Keratinocyte (primary cell): ENCODE data around the gene ADM. TPM values are rescaled to one million over a fixed set of nuclear protein-coding genes. Genes with fewer than 3 reads are reported as not detected.

Experiments used
- DNase-seq: peaks from one replicate; pipeline ENCODE4 v3.0.0-alpha.2; 2011; ENCODE audit warnings: low read depth, missing footprints, low spot score
- FAIRE-seq: peaks from 2 replicates; lab custom pipeline; 2011; peaks lifted over from hg19 to GRCh38; lab: Jason Lieb, UNC
- H2AFZ ChIP-seq: 2 replicates; pipeline ENCODE4 v1.6.0; 2012; ENCODE audit warnings: low read length, control low read depth, inconsistent platforms; ENCODE audit not compliant: control insufficient read depth
- H3K27ac ChIP-seq: 2 replicates; pipeline ENCODE4 v1.5.1; 2011; ENCODE audit warnings: low read length; ENCODE audit not compliant: control insufficient read depth, insufficient read depth
- H3K27me3 ChIP-seq: 3 replicates; pipeline ENCODE4 v1.6.0; 2011; ENCODE audit warnings: low read length; ENCODE audit not compliant: control insufficient read depth, insufficient read depth; ENCODE audit errors: extremely low read depth
- H3K36me3 ChIP-seq, 2 experiments: 2 replicates in 1 of 2; 3 replicates in 1 of 2; pipeline ENCODE4 v1.5.1; 2011; ENCODE audit warnings: low read length in 2 of 2, mild to moderate bottlenecking in 1 of 2; ENCODE audit not compliant: control insufficient read depth in 2 of 2, insufficient read depth in 2 of 2; ENCODE audit errors: extremely low read depth in 1 of 2
- H3K4me1 ChIP-seq: 3 replicates; pipeline ENCODE4 v1.5.1; 2011; ENCODE audit warnings: low read length; ENCODE audit not compliant: control insufficient read depth, insufficient read depth; ENCODE audit errors: extremely low read depth
- H3K4me2 ChIP-seq: 3 replicates; pipeline ENCODE4 v1.6.0; 2011; ENCODE audit warnings: low read depth, low read length; ENCODE audit not compliant: control insufficient read depth, insufficient read depth; ENCODE audit errors: extremely low read depth
- H3K4me3 ChIP-seq, 3 experiments: fragments of 200-600 bp in 1 of 3; sonication (generic) in 1 of 3; 2 replicates in 2 of 3; 3 replicates in 1 of 3; pipeline ENCODE4 v1.5.1; 2011 to 2016; ENCODE audit warnings: low read length in 3 of 3, mild to moderate bottlenecking in 3 of 3, control low read depth in 2 of 3, inconsistent platforms in 1 of 3, low read depth in 1 of 3, mixed read lengths in 1 of 3, mixed run types in 1 of 3, moderate library complexity in 1 of 3; ENCODE audit not compliant: control insufficient read depth in 2 of 3, insufficient read depth in 2 of 3; ENCODE audit errors: extremely low read depth in 1 of 3
- H3K79me2 ChIP-seq: 2 replicates; pipeline ENCODE4 v1.6.0; 2012; ENCODE audit warnings: low read length; ENCODE audit not compliant: control insufficient read depth, insufficient read depth
- H3K9ac ChIP-seq: 3 replicates; pipeline ENCODE4 v1.6.0; 2011; ENCODE audit warnings: low read length; ENCODE audit not compliant: control insufficient read depth, insufficient read depth; ENCODE audit errors: extremely low read depth
- H3K9me1 ChIP-seq: 3 replicates; pipeline ENCODE4 v1.6.0; 2011; ENCODE audit warnings: low read length; ENCODE audit not compliant: control insufficient read depth, insufficient read depth; ENCODE audit errors: extremely low read depth
- H3K9me3 ChIP-seq: 2 replicates; pipeline ENCODE4 v1.5.1; 2012; ENCODE audit warnings: low read depth, low read length; ENCODE audit not compliant: control insufficient read depth
- H4K20me1 ChIP-seq: 3 replicates; pipeline ENCODE4 v1.6.0; 2011; ENCODE audit warnings: low read length; ENCODE audit not compliant: control insufficient read depth, insufficient read depth; ENCODE audit errors: extremely low read depth
- EZH2 ChIP-seq: IDR thresholded peaks from one replicate; pipeline ENCODE4 v1.6.1; 2012; ENCODE audit warnings: inconsistent platforms, mild to moderate bottlenecking, low read length, moderate library complexity
- dilution Hi-C: fragments of 300-500 bp; cut with MboI; formaldehyde crosslinking; loops from one replicate; pipeline ENCODE4 v1.7.0; 2020; ENCODE audit warnings: low sequenced_read_pairs; ENCODE audit not compliant: extremely low pct_ligation_motif_present
- polyA plus RNA-seq, 5 experiments: library from polyadenylated mRNA; depleted of rRNA in 3 of 5; stranded (reverse) in 3 of 5; stranded (forward) in 1 of 5; unstranded in 1 of 5; fragments of >200 nt; gene quantifications; 1 replicate in 1 of 5; 2 replicates in 3 of 5; 3 replicates in 1 of 5; pipeline versions ENCODE4 v1.2.1 to v1.2.3, GENCODE V29; 2011 to 2012; ENCODE audit warnings: missing spikeins in 2 of 5, low read depth in 1 of 5, low replicate concordance in 1 of 5
- TF ChIP-seq, protein P1 (sequence below), 3 experiments: IDR thresholded peaks in 1 of 3; conservative IDR thresholded peaks in 1 of 3; optimal IDR thresholded peaks in 1 of 3; 2 replicates in 2 of 3; 3 replicates in 1 of 3; pipeline versions ENCODE3 to v1.5.1; 2011; ENCODE audit warnings: low read length in 3 of 3, mild to moderate bottlenecking in 3 of 3, moderate library complexity in 2 of 3, control low read depth in 1 of 3, inconsistent platforms in 1 of 3; ENCODE audit not compliant: insufficient read depth in 2 of 3; ENCODE audit errors: extremely low read depth in 1 of 3

The ADM gene
- polyA plus RNA-seq, 1 donor (not counting 4 experiments of a cell fraction or from before 2014, with no cell fraction given): 57.9 TPM

GRCh38 chr11:10317151-10317755, 12.4 kb downstream of the ADM start:
- dilution Hi-C loops: no loop called here
- TF ChIP-seq EZH2: no peak
- TF ChIP-seq, protein P1, sequence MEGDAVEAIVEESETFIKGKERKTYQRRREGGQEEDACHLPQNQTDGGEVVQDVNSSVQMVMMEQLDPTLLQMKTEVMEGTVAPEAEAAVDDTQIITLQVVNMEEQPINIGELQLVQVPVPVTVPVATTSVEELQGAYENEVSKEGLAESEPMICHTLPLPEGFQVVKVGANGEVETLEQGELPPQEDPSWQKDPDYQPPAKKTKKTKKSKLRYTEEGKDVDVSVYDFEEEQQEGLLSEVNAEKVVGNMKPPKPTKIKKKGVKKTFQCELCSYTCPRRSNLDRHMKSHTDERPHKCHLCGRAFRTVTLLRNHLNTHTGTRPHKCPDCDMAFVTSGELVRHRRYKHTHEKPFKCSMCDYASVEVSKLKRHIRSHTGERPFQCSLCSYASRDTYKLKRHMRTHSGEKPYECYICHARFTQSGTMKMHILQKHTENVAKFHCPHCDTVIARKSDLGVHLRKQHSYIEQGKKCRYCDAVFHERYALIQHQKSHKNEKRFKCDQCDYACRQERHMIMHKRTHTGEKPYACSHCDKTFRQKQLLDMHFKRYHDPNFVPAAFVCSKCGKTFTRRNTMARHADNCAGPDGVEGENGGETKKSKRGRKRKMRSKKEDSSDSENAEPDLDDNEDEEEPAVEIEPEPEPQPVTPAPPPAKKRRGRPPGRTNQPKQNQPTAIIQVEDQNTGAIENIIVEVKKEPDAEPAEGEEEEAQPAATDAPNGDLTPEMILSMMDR (optimal IDR thresholded peaks at IDR 0.05 in 1 of 3, IDR thresholded peaks at IDR 0.05 in 1 of 3, conservative IDR thresholded peaks at IDR 0.05 in 1 of 3; ENCODE audit: extremely low read depth in 1 of 3, insufficient read depth in 2 of 3, low read length in 3 of 3): no peak
- H3K9me3 ChIP-seq: no peaks in the 10 kb centered on the region
- no peak overlapping the region for H3K27ac ChIP-seq
- H3K36me3 ChIP-seq: no peaks in the 10 kb centered on the region
- no peak overlapping the region for H3K4me2 ChIP-seq
- DNase-seq: no peak
- no peak overlapping the region for H2AFZ ChIP-seq
- no peaks in the 10 kb centered on the region for H4K20me1 ChIP-seq
- H3K79me2 ChIP-seq: no peaks in the 10 kb centered on the region
- H3K9ac ChIP-seq: no peak overlapping the region
- H3K4me3 ChIP-seq: no peak overlapping the region
- no peaks in the 10 kb centered on the region for H3K27me3 ChIP-seq
- H3K4me1 ChIP-seq: peaks cover 4% of the 10 kb centered on the region
- no peaks in the 10 kb centered on the region for H3K9me1 ChIP-seq
- FAIRE-seq: no peak

- Histone ChIP-seq H4K20me1 (no peaks in the 10 kb centered on the region), H3K27me3 (no peaks in the 10 kb centered on the region), H3K36me3 (no peaks in the 10 kb centered on the region), H3K9me1 (no peaks in the 10 kb centered on the region), H3K79me2 (no peaks in the 10 kb centered on the region), H3K4me2 (no peak overlapping the region), H3K9me3 (no peaks in the 10 kb centered on the region), H3K9ac (no peak overlapping the region), H3K4me1 (peaks cover 10% of the 10 kb centered on the region), H3K27ac (no peak overlapping the region), H2AFZ (no peak overlapping the region), H3K4me3 (no peak overlapping the region)
- TF ChIP-seq, protein P1 (optimal IDR thresholded peaks at IDR 0.05 in 1 of 3, IDR thresholded peaks at IDR 0.05 in 1 of 3, conservative IDR thresholded peaks at IDR 0.05 in 1 of 3; ENCODE audit: extremely low read depth in 1 of 3, insufficient read depth in 2 of 3, low read length in 3 of 3): no peak
- TF ChIP-seq EZH2: no peak
- no peak for FAIRE-seq
- dilution Hi-C loops: no loop called here
- DNase-seq: no peak
Measured at GRCh38 chr11:10317776-10318526, 13.1 kb downstream of the ADM start.
